HT-29 (cell line): ENCODE results near the gene COL5A1. TPM values are rescaled to one million over a fixed set of nuclear protein-coding genes. Genes with fewer than 3 reads are reported as not detected.

Experiments used
- DNase-seq: peaks from one replicate; pipeline ENCODE4 v3.0.0-alpha.2; 2015; ENCODE audit warnings: low spot score
- small RNA-seq: library from RNA; depleted of rRNA; stranded (forward); fragments of <200 nt; gene quantifications from one replicate; pipeline ENCODE3, GENCODE V24; 2014
- total RNA-seq: library from RNA; depleted of rRNA; stranded (reverse); fragments of >200 nt; shearing (Covaris generic); gene quantifications from 2 replicates; pipeline ENCODE4 v1.2.3, GENCODE V29; 2014; rRNA removed

The COL5A1 gene
- total RNA-seq, 1 experiment from 2014 or later: 0.43 TPM

DNA sequence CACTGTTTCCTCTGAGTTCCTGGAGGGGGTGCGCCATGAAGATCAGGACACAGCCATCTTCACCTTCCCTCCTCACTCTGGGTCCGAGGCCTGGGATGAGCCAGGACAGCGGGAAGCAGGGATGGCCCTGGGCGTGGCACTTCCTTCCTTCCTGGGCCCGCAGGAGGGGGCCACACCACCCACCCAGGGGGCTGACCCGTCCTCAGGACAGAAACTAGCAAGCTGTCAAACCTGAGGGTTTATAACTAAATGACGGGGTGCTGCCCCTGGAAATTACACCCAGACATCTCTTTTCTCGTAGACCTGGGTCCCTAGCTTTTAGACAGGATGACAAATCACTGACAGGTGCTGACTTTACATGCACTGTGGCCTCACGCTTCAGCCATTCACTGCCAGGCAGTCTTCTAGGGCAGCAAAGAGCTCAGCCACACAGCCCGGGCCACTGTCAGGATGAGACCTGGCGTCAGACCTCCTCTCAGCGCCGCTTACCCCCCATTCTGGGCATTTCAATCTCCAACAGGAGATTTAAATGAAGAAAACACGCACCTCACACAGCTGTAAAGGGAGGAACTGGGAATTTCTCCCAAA, 247.1 kb downstream of the COL5A1 start:
- DNase-seq: no peak

DNA sequence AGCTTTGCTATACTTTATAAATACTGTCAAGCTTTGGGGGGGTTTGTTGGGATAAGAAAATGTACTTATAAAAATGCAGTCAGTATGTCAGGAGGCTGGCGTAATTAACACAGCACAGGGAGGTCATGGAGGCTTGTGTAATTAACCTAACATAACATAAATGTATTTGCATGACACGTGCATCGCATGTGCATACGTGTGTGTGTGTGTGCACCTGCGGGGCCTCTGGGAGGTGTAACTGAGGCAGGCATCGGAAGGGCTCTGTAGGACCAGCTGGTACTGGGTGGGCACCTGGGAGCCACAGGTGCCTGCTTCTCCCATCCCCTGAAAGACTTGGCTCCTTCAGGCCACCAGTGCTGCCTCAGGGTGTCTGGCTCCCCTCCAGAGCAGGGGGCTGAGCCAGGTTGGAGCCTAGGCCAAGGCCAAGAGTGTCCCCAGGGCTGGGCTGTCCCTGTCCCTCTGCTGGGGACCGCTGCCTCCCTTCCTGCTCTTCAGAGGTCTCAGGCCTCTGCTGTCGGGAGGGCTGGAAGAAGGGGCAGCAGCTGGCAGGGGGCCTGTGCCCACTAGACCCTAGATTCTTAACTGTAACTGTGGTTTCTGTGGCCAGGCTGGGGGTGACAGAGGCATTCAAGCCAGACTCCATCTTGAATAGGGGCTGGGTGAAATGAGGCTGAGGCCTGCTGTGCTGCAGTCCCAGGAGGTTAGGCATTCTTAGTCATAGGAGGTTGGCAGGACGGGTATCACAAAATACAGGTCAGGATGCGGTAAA, 248.0 kb downstream of the COL5A1 start:
- DNase-seq: no peak

DNA sequence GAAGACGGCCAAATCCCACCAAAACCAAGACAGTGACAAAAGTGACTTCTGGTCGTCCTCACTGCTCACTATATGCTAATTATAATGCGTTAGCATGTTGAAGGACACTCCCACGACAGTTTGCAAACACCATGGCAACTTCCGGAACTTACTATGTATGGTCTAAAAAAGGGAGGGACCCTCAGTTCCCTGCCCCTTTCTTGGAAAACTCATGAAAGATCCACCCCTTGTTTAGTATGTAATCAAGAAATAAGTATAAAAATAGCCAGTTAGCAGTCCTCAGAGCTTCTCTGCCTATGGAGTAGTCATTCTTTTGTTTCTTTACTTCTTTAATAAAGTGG, 248.5 kb downstream of the COL5A1 start:
- DNase-seq: no peak

DNA sequence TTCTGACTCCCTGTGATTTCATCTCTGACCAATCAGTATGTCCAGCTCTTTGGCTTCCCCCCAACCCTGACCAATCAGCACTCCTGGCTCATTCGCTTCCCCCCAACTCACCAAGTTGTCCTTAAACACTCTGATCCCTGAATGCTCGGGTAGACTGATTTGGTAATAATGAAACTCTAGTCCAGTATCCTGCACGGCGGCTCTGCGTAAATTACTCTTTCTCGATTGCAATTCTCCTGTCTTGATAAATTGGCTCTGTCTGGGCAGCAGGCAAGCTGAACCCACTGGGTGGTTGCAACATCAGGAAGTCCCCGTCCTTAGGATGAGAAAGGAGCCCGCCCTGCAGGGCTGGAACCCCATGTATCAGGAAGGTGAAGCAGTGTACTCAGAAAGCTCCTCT, 249.4 kb downstream of the COL5A1 start:
- DNase-seq: no peak

DNA sequence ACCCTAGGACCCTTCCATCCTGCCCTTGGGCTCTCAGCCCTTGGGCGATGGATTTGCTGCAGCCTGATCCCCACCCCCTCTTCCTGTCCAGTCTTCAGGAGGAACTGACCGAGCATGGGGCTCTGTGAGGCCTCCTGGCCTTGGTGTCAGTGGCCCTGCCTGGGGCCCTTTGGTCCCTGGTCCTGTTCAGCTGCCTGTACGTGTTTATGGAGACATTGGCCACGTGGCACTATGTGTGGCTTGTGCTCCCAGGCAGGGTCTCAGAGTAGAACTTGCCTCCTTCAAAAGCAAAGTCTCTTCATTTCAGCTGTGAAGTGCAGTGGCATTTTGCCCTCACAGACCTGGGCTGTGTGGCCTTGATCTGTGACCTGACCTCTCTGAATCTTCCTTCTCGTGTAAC, 250.1 kb downstream of the COL5A1 start:
- no peak for DNase-seq

DNA sequence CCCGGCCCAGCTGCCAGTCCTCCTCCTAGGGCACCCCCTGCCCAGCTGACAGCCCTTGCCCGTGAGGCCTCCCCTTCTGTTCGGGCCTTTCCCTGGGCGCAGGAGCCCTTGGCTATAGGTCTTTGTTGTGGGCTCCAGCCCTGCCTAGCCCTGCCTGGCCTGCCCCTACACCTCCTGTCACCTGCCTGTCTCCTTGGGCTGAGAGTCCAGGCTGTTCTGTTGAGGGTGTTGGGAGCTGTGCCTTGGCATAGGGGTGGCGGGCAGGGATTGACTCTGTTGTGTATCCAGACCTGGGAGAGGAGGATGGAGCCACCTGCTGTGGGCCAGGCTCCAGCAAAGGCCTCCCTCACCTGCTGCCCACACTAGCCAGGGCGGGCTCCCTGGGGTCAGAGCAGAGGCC, 250.6 kb downstream of the COL5A1 start:
- no peak for DNase-seq

DNA sequence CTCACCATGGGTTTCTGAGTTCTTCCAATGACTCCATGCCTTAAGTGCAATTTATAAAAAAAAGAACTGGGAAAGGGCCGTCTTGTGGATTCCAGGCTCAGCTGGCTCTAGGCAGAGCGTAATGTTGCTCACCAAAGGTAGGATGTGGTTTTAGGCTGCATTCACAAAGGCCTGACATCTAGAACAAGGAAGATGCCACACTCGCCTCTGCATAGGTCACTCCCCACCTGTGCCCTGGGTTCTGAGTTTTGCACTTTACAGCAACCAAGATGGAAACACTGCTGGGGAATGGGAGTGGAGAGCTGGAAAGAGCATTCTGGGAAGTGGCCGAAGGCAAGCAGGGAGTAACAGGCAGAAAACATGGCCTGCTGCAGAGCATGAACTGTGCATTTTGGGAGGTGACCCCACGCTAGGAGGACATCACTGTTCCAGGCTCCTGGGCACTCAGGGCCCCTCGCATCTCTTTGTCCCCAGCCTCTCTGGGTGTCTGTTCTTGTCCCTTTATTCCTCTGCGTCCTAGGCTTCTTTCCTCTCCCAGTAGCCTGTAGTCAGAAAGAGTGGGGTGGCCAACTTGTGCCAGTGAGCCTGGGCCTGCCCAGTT, 251.3 kb downstream of the COL5A1 start:
- DNase-seq: no peak

Small RNA genes within 50 kb of the gene (small RNA-seq; reads per million reads assigned to genes)
- not detected for gene AL603650.1
- not detected for gene MIR3689A
- not detected for gene MIR3689B
- gene MIR3689C: not detected
- gene MIR3689D1: not detected
- not detected for gene MIR3689D2
- gene MIR3689E: not detected
- gene MIR3689F: not detected

Other genes with a start within 250 kb of the COL5A1 start
- not detected in 2 replicates for gene FCN2, start 239.0 kb downstream of the COL5A1 start, total RNA-seq